HG03060 (cell line): ENCODE results near the gene COX6B2.
"Not testable (repeated sequence)": the region's sequence is repeated elsewhere in the genome, so short reads cannot be mapped to it uniquely, and the experiment has no call there.

Experiments used
- ATAC-seq: cut with Tn5 transposase; IDR thresholded peaks from one replicate; pipeline ENCODE4 v1.9.1; 2021; ENCODE audit warnings: low read depth, moderate number of reproducible peaks; ENCODE audit not compliant: unreplicated experiment

The COX6B2 gene

DNA sequence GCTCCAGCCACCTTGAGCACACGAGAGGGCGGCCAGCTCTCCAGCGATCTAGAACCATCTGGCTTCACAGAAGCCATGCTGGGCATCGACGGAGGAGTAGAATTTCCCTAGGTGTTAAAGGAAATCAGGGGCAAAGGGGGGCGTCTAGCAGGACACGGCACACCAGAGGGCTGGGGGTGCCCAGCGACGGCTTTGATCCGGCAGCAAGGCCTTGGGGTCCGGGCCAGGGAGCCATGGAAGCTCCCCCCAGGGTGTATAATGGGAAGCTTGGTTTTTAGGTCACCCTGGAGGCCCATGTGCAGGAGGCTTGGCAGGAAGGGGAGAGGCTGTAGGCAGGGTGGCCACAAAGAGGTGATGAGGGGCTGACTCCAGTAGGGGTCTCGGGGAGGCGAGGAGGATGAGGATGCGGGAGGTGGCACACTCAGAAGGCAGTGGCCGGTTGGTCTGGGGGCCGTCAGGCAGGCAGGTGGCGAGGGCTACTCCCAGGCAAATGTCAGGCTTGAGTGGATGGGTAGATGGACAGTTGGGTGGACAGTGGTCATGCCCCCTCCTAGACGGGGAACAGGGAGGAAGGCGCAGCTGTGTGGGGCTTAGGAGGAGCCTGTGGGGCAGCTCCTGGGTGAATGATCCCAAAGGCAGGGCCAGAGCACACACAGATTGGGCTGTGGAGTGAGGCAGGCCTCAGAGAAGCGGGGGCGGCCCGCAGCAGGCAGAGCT, 9.3 kb downstream of the COX6B2 start:
- no peak for ATAC-seq

DNA sequence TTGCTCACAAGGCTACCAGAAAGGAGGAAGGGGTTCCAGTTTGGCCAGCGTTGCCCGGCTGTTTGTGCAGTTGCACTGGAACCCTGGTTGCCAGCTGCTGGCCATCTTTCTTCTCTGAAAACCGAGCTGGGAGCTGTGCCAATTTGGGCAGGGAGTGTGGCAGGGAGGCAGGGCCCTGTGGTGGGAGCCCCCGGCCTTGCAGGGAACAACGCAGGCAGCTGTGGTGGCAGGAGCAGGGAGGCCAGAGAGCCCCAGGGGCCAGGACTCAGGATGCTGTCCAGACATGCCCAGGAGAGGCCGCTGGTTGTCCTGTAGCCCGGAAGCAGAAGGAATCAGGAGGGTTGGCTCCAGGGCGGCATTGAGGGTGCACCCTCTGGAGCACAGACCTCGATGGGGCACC, 10.1 kb downstream of the COX6B2 start:
- ATAC-seq: no peak

GRCh38 chr19:55341595-55342531, 12.7 kb downstream of the COX6B2 start:
- no peak for ATAC-seq

DNA sequence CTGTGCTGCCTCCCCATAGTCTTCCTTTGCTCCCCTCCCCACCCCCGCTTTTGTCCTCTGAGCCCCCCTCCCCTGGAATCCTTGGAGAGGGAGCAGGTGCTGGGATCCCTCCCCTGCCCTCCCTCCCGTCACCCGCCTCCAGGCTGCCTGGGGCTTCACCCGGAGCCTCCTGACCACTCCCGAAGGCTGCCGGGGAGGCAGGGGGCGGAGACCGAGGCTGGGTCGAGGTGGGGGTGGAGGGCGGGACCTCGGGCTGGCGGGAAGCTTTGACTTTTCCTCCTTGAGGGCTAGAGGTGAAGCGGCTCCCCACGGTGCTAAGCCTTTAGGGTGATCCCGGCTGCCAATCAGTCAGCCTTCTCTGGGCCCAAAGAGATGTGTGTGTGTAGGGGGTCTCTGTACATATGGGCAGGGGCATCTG, 13.3 kb downstream of the COX6B2 start:
- no peak for ATAC-seq

GRCh38 chr19:55340784-55341147, 13.8 kb downstream of the COX6B2 start:
- no peak for ATAC-seq

DNA sequence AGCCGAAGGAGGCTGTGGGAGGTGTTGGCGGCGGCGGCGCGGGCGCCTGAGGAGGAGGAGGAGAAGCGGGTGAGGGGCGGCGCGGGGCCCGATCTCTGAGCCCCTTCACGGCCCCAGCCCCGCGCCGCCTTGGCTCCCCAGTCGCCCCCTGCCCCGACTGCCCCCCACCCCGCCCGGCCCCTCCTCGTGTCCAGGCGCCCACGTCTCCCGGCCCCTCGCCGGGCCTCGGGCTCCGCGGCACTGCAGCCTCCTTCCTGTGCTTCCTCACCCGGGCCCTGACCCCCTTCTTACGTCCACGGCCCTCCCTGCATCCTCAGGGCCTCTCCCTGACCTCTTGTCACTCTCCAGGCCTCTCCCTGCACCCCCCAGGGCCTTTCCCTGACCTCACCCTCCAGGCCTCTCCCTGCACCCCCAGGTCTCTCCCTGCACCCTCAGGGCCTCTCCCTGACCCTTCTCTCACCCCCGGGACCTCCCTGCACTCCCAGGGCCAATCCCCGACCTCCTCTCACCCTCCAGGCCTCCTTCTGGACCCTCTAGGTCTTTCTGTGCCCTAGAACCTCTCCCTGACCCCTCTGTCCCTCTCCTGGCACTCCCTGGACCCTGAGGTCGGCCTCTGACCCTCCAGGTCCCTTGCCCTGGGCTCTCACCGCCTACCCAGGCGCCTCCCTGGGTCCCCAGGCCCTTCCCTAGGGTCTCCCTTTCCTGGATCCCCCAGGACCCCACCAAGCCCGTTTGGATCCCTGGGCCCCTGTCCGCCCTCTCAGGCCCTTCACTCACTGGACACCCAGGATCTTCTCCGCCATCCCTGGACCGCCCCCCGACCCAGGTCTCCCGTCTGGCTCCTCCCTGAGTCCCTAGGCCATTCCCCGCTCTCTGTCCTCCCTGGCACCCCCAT, 14.4 kb downstream of the COX6B2 start:
- no peak for ATAC-seq

- peak; percentile 86 for ATAC-seq
Measured at GRCh38 chr19:55339105-55339888, 15.2 kb downstream of the COX6B2 start, which contains the start of gene KMT5C. KMT5C (plus strand) TSS chr19:55339876; CDS start chr19:55341937, 2,061 bp downstream.

GRCh38 chr19:55336101-55336500, 18.4 kb downstream of the COX6B2 start:
- ATAC-seq: no peak

- no peak for ATAC-seq
Measured at GRCh38 chr19:55333870-55334269, 20.6 kb downstream of the COX6B2 start.

- ATAC-seq: not testable (repeated sequence)
Measured at GRCh38 chr19:55329791-55330190, 24.7 kb downstream of the COX6B2 start.

DNA sequence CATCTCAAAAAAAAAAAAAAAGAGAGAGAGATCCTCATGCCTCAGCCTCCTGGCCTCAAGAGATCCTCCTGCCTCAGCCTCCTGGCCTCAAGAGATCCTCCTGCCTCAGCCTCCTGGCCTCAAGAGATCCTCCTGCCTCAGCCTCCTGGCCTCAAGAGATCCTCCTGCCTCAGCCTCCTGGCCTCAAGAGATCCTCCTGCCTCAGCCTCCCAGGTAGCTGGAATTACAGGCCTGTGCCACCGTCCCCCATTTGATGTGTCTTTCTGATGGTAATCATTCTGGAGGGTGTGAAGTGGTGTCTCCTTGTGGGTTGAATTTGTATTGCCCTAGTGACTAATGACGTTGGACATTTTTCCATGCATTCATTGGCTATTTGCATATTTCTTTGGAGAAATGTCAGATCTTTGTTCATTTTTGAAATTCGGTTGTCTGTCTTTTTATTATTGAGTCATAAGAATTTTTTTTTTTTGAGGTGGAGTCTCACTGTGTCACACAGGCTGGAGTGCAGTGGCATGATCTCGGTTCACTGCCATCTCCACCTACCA, 25.7 kb downstream of the COX6B2 start:
- not testable (repeated sequence) for ATAC-seq

DNA sequence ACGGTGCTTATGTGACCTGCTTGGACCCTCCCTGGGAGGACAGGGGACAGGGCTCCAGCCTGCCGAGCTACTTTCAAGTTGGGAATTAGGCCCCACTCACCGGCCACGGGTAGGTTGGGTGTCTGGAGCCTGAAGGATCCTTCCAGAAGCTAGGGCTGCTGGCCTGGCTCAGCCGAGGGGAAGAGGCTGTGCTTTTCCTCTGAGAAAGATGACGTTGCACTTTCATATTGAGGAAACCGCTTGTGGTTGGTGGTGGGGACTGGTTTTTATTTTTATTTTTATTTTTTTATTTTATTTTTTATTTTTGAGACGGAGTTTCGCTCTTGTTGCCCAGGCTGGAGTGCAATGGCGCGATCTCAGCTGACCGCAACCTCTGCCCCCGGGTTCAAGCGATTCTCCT, 29.3 kb downstream of the COX6B2 start, which contains the start of gene TMEM150B:
TSS of gene TMEM150B (minus strand) at position 170 of the 400 bp plus-strand sequence. CDS start 4,305 bp downstream, outside the sequence.
- ATAC-seq: no peak

GRCh38 chr19:55324662-55325061, 29.9 kb downstream of the COX6B2 start:
- no peak for ATAC-seq

DNA sequence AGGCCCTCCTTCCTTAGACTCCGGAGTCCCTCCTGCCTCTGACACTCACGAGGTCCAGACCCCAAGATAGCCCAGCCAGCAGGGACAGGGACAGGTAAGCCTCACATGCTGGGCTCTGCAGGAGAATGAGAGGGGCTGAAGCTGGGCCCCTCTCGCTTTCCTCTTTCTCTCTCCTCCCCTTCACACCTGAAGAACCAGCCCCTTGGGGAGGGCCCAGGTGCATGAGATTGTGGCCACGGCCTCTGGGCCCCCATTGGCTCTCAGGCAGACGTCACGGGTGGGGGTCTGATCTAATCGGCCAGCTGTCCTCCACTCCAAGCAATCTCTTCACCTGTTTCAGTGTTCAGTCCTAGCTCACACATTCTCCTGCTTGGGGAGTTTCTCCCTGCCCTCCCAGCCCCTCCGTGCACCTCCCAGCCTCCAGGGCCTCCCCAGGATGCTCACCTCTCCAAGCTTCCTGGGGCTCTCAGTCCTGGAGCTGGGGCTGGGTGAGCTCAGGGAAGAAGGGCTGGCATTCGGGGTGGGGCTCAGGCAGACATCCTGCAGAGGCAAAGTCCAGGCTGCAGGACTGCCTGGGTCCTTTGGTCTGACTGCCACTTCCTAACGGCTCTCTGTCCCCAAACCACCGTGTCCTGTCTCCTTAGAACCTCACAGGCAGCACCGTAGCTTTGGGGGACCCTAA, 32.2 kb downstream of the COX6B2 start:
- no peak for ATAC-seq

DNA sequence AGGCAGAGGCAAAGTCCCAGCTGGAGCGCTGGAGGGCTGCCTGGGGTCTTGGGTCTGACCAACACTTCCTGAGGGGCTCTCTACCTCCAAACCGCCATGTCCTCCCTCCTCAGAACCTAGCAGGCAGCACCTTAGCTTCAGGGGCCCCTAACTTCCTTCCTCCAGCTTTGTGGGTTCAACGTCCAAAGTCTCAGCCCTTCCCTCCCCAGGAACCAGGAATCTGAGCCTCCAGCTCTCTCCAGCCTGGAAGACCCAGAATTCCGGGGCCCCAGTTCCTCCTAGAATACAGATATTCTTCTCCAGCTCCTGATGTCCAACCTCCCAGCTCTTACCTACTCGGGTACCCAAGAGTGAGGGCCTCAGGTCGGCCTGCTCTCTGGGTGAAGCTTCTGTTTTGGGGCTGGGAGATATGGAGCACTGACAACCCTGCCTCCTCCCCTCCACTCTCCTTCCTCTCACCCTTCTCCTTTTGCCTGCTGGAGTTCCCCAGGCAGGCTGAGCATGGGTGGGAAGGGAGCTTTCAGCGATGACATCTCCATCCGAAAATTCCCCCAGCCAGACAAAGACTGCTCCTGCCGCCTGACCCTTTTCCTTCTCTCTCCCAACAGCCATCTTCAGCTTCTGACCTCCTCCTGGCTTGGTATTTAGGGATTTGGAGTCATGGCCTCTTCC, 32.9 kb downstream of the COX6B2 start:
- ATAC-seq: no peak

DNA sequence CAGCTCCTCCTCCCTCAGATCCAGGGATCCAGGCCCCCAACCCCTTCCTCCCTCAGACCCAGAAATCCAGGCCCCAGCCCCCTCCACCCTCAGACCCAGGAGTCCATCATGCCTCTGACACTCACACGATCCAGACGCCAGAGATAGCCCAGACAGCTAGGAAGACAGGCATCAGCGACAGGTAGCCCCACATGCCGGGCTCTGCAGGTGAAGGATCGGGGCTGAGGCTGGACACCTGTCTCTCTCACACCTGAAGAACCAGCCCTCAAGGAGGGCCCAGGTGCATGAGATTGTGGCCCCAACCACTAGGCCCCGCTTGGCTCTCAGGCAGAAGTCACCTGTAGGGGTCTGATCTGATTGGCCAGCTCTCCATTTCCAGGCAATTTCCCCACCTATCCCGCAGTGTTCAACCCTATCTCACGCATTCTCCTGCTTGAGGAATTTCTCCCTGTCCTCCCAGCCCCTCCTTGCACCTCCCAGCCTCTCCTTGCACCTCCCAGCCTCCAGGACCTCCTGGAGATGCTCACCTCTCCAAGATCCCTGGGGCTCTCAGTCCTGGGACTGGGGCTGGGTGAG, 33.6 kb downstream of the COX6B2 start:
- no peak for ATAC-seq

- ATAC-seq: no peak
Measured at GRCh38 chr19:55319785-55320184, 34.7 kb downstream of the COX6B2 start.

- no peak for ATAC-seq
Measured at GRCh38 chr19:55316646-55317045, 37.9 kb downstream of the COX6B2 start.
